Measurements from ENCODE around the gene ZBTB7C. TPM values are rescaled to one million over a fixed set of nuclear protein-coding genes. Genes with fewer than 3 reads are reported as not detected.

Gene ZBTB7C
- polyA plus RNA-seq, 2 of the 4 experiments (the other 2 are of a cell fraction): 0.10 to 0.12 TPM

DNA sequence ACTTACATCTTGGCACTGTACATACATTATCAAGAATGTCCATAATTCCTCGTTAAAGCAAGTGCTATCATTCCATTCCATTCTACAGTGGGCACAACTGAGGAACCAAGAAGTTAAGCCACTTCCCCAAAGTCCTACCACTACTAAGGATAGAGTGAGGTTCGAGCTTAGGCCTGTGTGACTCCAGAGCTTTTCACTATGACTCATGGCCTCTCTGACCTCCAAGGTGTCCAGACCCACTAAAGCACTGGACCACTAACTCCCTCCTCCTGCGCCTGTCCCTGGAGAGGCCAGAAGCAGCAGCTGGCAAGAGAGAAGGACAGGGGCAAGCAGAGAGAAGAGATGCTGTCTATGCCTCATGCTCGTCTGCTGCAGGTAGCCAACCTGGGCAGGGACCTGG lies 117.0 kb downstream of the ZBTB7C start:
- CTCF ChIA-PET: interaction anchor here (0.8 to 1.1 kb wide), 3 partner anchors 10 to 27 kb away, joined by 3 to 4 read pairs (median 3); no protein-coding TSS in a partner anchor
- H3K9me3 ChIP-seq: no peaks in the 10 kb centered on the region
- H3K4me2 ChIP-seq: no peak overlapping the region
- no peak overlapping the region for H3K4me3 ChIP-seq
- POLR2A ChIA-PET: no interaction called here
- TF ChIP-seq, protein P1, sequence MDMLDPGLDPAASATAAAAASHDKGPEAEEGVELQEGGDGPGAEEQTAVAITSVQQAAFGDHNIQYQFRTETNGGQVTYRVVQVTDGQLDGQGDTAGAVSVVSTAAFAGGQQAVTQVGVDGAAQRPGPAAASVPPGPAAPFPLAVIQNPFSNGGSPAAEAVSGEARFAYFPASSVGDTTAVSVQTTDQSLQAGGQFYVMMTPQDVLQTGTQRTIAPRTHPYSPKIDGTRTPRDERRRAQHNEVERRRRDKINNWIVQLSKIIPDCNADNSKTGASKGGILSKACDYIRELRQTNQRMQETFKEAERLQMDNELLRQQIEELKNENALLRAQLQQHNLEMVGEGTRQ (IDR thresholded peaks at IDR 0.05): no peak
- TF ChIP-seq MYC (IDR thresholded peaks at IDR 0.05; ENCODE audit: borderline replicate concordance, low read length) (no peak), NPAS2 (CRISPR knock-in tag; IDR thresholded peaks at IDR 0.05; ENCODE audit: borderline replicate concordance) (no peak), RFX5 (IDR thresholded peaks at IDR 0.05) (no peak), HDAC2 (IDR thresholded peaks at IDR 0.05) (no peak), ZNF302 (CRISPR knock-in tag; IDR thresholded peaks at IDR 0.05) (no peak), CHD2 (IDR thresholded peaks at IDR 0.05; ENCODE audit: low read length, partially characterized antibody) (no peak), PHF8 (IDR thresholded peaks at IDR 0.05; ENCODE audit: borderline replicate concordance, low read depth) (no peak), GATA3 (IDR thresholded peaks at IDR 0.05; ENCODE audit: borderline replicate concordance) (no peak), RNF2 (IDR thresholded peaks at IDR 0.05; ENCODE audit: borderline replicate concordance, low read depth) (no peak), NR3C1 (IDR thresholded peaks at IDR 0.05) (no peak), ZC3H11A (IDR thresholded peaks at IDR 0.05) (no peak), EHMT2 (IDR thresholded peaks at IDR 0.05; ENCODE audit: low read depth) (no peak), ZSCAN20 (CRISPR knock-in tag; IDR thresholded peaks at IDR 0.05) (no peak), TFCP2L1 (CRISPR knock-in tag; IDR thresholded peaks at IDR 0.05) (no peak), POLR2A (IDR thresholded peaks at IDR 0.05; ENCODE audit: low read length) (no peak), JUN (IDR thresholded peaks at IDR 0.05) (no peak)
- TF ChIP-seq, protein P2, sequence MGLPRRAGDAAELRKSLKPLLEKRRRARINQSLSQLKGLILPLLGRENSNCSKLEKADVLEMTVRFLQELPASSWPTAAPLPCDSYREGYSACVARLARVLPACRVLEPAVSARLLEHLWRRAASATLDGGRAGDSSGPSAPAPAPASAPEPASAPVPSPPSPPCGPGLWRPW (IDR thresholded peaks at IDR 0.05): no peak
- TF ChIP-seq, protein P3, sequence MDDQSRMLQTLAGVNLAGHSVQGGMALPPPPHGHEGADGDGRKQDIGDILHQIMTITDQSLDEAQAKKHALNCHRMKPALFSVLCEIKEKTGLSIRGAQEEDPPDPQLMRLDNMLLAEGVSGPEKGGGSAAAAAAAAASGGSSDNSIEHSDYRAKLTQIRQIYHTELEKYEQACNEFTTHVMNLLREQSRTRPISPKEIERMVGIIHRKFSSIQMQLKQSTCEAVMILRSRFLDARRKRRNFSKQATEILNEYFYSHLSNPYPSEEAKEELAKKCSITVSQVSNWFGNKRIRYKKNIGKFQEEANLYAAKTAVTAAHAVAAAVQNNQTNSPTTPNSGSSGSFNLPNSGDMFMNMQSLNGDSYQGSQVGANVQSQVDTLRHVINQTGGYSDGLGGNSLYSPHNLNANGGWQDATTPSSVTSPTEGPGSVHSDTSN (IDR thresholded peaks at IDR 0.05): no peak
- peaks cover 12% of the 10 kb centered on the region; the same call in 2 of the 3 replicates for H3K4me1 ChIP-seq
- no peak for DNase-seq (ENCODE audit: low read depth in 1 of 2, low spot score in 1 of 2)
- no peak overlapping the region for H3K27ac ChIP-seq
- FAIRE-seq: no peak
- no peak for ATAC-seq
- WGBS (ENCODE audit: missing lambda C conversion rate): 54% methylated on average over 4 of the region's 4 CpGs

DNA sequence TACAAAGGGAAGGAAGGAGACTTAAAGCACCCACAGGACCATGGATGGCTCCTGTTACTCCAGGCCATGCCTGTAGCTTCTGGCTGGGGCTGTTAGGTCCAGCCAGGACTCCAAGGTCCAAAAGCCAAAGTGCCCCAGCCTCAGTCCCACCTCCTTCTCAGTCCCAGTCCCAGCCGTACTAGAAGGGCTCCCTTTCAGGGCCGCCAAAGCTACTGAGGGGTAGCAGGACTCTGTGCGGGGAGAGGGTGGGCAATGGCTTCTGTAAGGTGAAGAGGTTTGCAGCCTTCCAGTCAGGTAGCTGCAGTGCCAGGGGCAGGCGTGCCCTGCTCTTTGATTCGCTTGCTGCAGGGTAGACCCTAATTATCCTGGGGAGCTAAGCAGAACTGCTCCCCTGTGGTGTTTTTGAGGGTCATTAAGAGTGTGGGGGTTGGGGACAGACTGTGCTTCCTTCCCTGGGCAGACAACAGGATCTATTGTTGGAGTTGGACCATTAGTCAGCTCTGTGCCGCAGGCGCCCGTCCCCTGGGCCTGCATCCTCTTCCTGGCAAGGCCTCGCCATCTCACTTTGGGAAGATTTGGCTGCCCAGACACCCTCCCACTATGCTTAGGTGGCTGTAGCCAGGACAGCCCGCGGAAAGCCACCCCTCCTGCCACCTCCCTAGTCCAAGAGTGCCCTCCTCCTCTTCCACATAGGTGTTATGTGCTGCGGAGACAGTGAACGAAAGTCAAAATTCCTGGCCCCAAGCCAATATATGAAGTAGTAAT lies 118.8 kb downstream of the ZBTB7C start:
- no peak for ATAC-seq
- Histone ChIP-seq H3K9me3 (no peaks in the 10 kb centered on the region), H3K4me2 (no peak overlapping the region), H3K27ac (no peak overlapping the region), H3K4me1 (peaks cover 8% of the 10 kb centered on the region; the same call in 1 of the 3 replicates), H3K4me3 (no peak overlapping the region)
- WGBS (ENCODE audit: missing lambda C conversion rate): 71% methylated on average over 13 of the region's 13 CpGs
- DNase-seq (ENCODE audit: low read depth in 1 of 2, low spot score in 1 of 2): no peak
- no peak for FAIRE-seq
- POLR2A ChIA-PET: no interaction called here
- TF ChIP-seq POLR2AphosphoS2 (conservative IDR thresholded peaks at IDR 0.05; ENCODE audit: low read length) (no peak), CBX2 (IDR thresholded peaks at IDR 0.05; ENCODE audit: borderline replicate concordance, low read depth) (no peak), NFE2L2 (conservative IDR thresholded peaks at IDR 0.05; ENCODE audit: low read length) (no peak), ZFP36 (IDR thresholded peaks at IDR 0.05; ENCODE audit: borderline replicate concordance, partially characterized antibody) (no peak), HEYL (CRISPR knock-in tag; IDR thresholded peaks at IDR 0.05) (no peak), ZNF302 (CRISPR knock-in tag; IDR thresholded peaks at IDR 0.05) (no peak), TFCP2L1 (CRISPR knock-in tag; IDR thresholded peaks at IDR 0.05) (no peak), PHF8 (IDR thresholded peaks at IDR 0.05; ENCODE audit: borderline replicate concordance, low read depth) (no peak), NPAS2 (CRISPR knock-in tag; IDR thresholded peaks at IDR 0.05; ENCODE audit: borderline replicate concordance) (no peak)
- TF ChIP-seq, protein P3 (IDR thresholded peaks at IDR 0.05): no peak
- TF ChIP-seq, protein P1 (IDR thresholded peaks at IDR 0.05): no peak
- TF ChIP-seq, protein P2 (IDR thresholded peaks at IDR 0.05): no peak
- TF ChIP-seq, protein P4, sequence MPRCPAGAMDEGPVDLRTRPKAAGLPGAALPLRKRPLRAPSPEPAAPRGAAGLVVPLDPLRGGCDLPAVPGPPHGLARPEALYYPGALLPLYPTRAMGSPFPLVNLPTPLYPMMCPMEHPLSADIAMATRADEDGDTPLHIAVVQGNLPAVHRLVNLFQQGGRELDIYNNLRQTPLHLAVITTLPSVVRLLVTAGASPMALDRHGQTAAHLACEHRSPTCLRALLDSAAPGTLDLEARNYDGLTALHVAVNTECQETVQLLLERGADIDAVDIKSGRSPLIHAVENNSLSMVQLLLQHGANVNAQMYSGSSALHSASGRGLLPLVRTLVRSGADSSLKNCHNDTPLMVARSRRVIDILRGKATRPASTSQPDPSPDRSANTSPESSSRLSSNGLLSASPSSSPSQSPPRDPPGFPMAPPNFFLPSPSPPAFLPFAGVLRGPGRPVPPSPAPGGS (IDR thresholded peaks at IDR 0.05): no peak
- CTCF ChIA-PET: no interaction called here

Data from A549 (cell line).